Astrocyte of the cerebellum (primary cell): Measurements from ENCODE around the gene MADCAM1.

Experiments
- DNase-seq: peaks from one replicate; pipeline ENCODE4 v3.0.0-alpha.2; 2011; ENCODE audit warnings: low read depth
- H3K4me3 ChIP-seq: 2 replicates; pipeline ENCODE4 v1.5.1; 2011; ENCODE audit warnings: mild to moderate bottlenecking, low read depth, low read length, moderate library complexity
- CTCF ChIP-seq: IDR thresholded peaks from 2 replicates; pipeline ENCODE4 v1.5.1; 2012; ENCODE audit warnings: low read length, low read depth, moderate library complexity, mild to moderate bottlenecking; ENCODE audit errors: missing control alignments
- in situ Hi-C: cut with HindIII; loops from 2 replicates; pipeline ENCODE4 v1.10.0; 2017; ENCODE audit warnings: low sequenced_read_pairs

MADCAM1 gene

GRCh38 chr19:465056-465816 lies 31.1 kb upstream of the MADCAM1 start:
- in situ Hi-C loops, result no loop called here
- no peak for TF ChIP-seq CTCF

GRCh38 chr19:467554-467953 lies 28.7 kb upstream of the MADCAM1 start:
- TF ChIP-seq CTCF, result no peak
- in situ Hi-C loops, result no loop called here

More at GRCh38 chr19:465056-465816, 31.1 kb upstream of the MADCAM1 start:
- DNase-seq, result no peak
- no peak overlapping the region for H3K4me3 ChIP-seq

GRCh38 chr19:468587-469256 lies 27.6 kb upstream of the MADCAM1 start:
- in situ Hi-C loops, result no loop called here
- H3K4me3 ChIP-seq, result no peak overlapping the region
- TF ChIP-seq CTCF, result no peak
- no peak for DNase-seq

More at GRCh38 chr19:467554-467953, 28.7 kb upstream of the MADCAM1 start:
- H3K4me3 ChIP-seq, result no peak overlapping the region
- no peak for DNase-seq

- no peak for TF ChIP-seq CTCF
- no peak overlapping the region for H3K4me3 ChIP-seq
- in situ Hi-C loops, result no loop called here
- no peak for DNase-seq
Measured at GRCh38 chr19:469833-470232, 26.5 kb upstream of the MADCAM1 start.

- H3K4me3 ChIP-seq, result no peak overlapping the region
- in situ Hi-C loops, result no loop called here
- DNase-seq, result no peak
- no peak for TF ChIP-seq CTCF
Measured at GRCh38 chr19:470701-471100, 25.6 kb upstream of the MADCAM1 start.

GRCh38 chr19:472005-472858 lies 24.1 kb upstream of the MADCAM1 start:
- no peak for DNase-seq
- H3K4me3 ChIP-seq, result no peak overlapping the region
- in situ Hi-C loops, result no loop called here
- TF ChIP-seq CTCF, result no peak
